Cardiac muscle cell (in vitro differentiated cells and primary cell): ENCODE results near the gene GABRG3. TPM values are rescaled to one million over a fixed set of nuclear protein-coding genes. Genes with fewer than 3 reads are reported as not detected.

ENCODE experiments used
- DNase-seq, 2 donors: peaks; one replicate each; pipeline versions ENCODE4 v3.0.0 to v3.0.0-alpha.2; 2010 to 2017; ENCODE audit warnings: low read depth in 1 of 2, low spot score in 1 of 2
- H3K27ac ChIP-seq: fragments of 200-600 bp; sonication (generic); 2 replicates; pipeline ENCODE4 v1.5.1; 2016
- H3K27me3 ChIP-seq: fragments of 200-600 bp; sonication (generic); 2 replicates; pipeline ENCODE4 v1.6.0; 2016; ENCODE audit warnings: control low read depth
- H3K36me3 ChIP-seq: fragments of 200-600 bp; sonication (generic); 2 replicates; pipeline ENCODE4 v1.5.1; 2016; ENCODE audit warnings: control low read depth
- H3K4me1 ChIP-seq: fragments of 200-600 bp; sonication (generic); 2 replicates; pipeline ENCODE4 v1.8.1; 2017; ENCODE audit warnings: low read depth, mild to moderate bottlenecking, mixed run types
- H3K4me3 ChIP-seq: fragments of 200-600 bp; sonication (generic); 2 replicates; pipeline ENCODE4 v1.5.1; 2016; ENCODE audit warnings: mild to moderate bottlenecking
- H3K9me3 ChIP-seq: fragments of 200-600 bp; sonication (generic); 2 replicates; pipeline ENCODE4 v1.5.1; 2017; ENCODE audit warnings: low read depth, mild to moderate bottlenecking, control low read depth
- polyA plus RNA-seq: library from polyadenylated mRNA; unstranded; fragments of >200 nt; fragmentation: Nextera tagmentation; extraction: Ambion mirVana; gene quantifications from 2 replicates; pipeline ENCODE4 v1.2.1, GENCODE V29; 2016
- total RNA-seq: library from RNA; depleted of rRNA; stranded (reverse); fragments of >200 nt; gene quantifications from 2 replicates; pipeline ENCODE4 v1.2.3, GENCODE V29; 2016
- TF ChIP-seq, protein P1 (sequence below): IDR thresholded peaks from 2 replicates; pipeline ENCODE4 v1.5.1; 2012; ENCODE audit warnings: low read depth, mild to moderate bottlenecking, low read length

GABRG3 gene
- total and polyA plus RNA-seq, 2 experiments from 2014 or later, result not detected

DNA sequence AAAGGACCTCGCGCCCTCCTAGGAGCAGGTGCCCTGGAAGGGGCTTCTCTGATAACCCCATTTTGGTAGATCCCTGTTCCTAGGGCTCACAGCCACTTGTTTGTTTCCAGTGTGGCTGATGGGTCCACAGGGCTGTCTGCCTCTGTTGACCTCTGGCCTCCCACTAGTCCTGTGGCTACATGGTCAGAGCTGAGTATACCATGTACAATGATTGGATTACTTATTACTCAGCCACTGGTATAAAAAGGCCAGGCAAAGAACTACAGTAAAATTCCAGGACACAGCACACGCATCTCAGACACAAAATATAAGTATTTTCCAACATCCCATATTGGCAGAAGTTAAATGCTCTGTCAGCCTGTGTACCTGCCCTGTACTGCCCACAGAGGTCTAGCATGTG, 277.3 kb downstream of the GABRG3 start:
- Histone ChIP-seq H3K36me3 (no peaks in the 10 kb centered on the region), H3K9me3 (no peaks in the 10 kb centered on the region), H3K27me3 (no peaks in the 10 kb centered on the region), H3K4me3 (no peak overlapping the region), H3K27ac (no peak overlapping the region), H3K4me1 (no peaks in the 10 kb centered on the region)
- no peak for DNase-seq
- TF ChIP-seq, protein P1, sequence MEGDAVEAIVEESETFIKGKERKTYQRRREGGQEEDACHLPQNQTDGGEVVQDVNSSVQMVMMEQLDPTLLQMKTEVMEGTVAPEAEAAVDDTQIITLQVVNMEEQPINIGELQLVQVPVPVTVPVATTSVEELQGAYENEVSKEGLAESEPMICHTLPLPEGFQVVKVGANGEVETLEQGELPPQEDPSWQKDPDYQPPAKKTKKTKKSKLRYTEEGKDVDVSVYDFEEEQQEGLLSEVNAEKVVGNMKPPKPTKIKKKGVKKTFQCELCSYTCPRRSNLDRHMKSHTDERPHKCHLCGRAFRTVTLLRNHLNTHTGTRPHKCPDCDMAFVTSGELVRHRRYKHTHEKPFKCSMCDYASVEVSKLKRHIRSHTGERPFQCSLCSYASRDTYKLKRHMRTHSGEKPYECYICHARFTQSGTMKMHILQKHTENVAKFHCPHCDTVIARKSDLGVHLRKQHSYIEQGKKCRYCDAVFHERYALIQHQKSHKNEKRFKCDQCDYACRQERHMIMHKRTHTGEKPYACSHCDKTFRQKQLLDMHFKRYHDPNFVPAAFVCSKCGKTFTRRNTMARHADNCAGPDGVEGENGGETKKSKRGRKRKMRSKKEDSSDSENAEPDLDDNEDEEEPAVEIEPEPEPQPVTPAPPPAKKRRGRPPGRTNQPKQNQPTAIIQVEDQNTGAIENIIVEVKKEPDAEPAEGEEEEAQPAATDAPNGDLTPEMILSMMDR, result no peak

DNA sequence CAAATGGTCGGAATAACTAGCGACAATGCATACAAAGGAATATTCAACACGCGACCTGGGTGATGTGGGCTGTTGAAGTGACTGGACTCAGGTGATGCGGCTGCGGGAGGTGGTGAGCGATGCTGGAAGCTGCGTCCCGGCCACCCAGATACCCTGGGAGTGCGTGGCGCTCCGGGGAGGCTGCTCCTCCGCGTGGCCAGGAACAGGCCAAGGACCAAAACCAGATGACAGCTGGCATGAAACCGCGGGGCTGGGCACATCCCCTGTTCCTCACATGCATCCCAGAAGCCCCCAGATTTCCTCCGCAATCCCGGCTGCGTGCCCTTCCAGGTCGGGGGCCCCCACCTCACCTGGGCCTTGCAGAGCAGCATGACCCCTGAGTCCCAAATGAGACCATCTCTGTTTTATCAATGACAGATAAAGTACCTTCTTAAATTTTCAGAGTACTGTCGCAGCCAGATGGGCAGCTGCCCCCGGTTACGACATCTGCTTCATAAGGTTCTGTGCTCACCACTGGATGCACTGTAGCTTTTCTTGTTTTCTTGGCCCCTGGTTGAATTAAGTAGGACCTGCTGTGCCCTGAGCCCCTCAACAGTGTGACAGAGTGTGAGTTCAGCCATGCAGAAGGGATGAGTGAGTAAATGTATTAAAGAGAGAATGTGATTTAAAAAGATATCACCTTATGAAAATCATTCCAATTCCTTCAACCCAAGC, 278.2 kb downstream of the GABRG3 start:
- H3K27me3 ChIP-seq, result no peaks in the 10 kb centered on the region
- H3K4me3 ChIP-seq, result no peak overlapping the region
- TF ChIP-seq, protein P1, result no peak
- H3K27ac ChIP-seq, result no peak overlapping the region
- DNase-seq, result no peak
- H3K36me3 ChIP-seq, result no peaks in the 10 kb centered on the region
- H3K4me1 ChIP-seq, result no peaks in the 10 kb centered on the region
- H3K9me3 ChIP-seq, result no peaks in the 10 kb centered on the region

DNA sequence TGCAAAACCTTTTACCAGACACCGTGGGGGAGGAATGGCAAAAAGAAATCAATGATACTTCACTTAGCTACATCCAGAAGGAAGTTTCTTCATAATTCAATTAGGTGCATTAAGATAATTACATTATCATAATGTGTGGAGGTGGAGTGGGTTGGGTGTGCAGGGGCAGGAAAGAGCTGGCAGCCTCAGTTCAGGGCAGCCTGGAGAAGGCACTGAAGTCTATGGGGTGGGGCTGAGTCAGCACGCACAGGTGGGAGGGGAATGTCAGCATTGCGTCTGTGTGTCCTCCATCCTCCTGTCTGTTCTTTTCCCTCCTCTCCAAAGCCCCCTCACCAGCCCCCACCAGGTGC, 278.8 kb downstream of the GABRG3 start:
- Histone ChIP-seq H3K36me3 (no peaks in the 10 kb centered on the region), H3K9me3 (no peaks in the 10 kb centered on the region), H3K4me3 (no peak overlapping the region), H3K27me3 (no peaks in the 10 kb centered on the region), H3K27ac (no peak overlapping the region), H3K4me1 (no peaks in the 10 kb centered on the region)
- DNase-seq, result no peak
- TF ChIP-seq, protein P1, result no peak

DNA sequence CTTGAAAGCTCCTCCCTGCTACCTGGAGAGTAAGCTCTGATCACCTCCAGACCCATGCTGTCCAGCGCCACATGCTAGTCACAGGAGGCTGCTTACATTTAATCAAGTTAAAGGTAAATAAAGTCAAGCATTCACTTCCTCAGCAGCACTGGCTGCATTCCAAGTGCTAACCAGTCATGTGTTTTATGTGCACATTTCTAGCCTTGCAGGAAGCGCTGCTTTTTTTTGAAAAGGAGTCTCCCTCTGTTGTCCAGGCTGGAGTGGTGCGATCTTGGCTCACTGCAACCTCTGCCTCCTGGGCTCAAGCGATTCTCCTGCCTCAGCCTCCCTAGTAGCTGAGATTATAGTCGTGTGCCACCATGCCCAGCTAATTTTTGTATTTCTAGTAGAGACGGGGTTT, 279.2 kb downstream of the GABRG3 start:
- Histone ChIP-seq H3K27me3 (no peaks in the 10 kb centered on the region), H3K9me3 (no peaks in the 10 kb centered on the region), H3K36me3 (no peaks in the 10 kb centered on the region), H3K27ac (no peak overlapping the region), H3K4me1 (no peaks in the 10 kb centered on the region), H3K4me3 (no peak overlapping the region)
- no peak for DNase-seq
- TF ChIP-seq, protein P1, result no peak

DNA sequence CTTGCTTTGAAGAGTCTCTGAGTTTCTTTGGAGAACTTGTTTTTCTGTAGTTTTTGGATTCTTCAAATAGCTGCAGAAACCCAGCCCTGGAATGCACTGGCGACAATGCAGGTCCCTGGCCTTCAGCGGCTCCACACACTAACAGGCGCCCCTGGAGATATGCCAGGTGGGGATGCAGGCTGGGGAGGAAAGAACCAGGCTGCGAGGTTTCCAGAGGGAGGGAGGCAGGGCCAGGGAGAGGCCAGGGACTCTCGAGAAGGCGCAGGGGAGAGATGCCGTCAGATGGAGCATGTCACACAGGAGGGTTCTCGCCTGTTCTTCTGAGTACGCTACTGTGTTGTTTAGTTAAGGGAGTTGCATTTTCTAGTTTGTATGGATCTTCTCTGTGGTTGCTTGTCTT, 283.1 kb downstream of the GABRG3 start:
- Histone ChIP-seq H3K36me3 (no peaks in the 10 kb centered on the region), H3K27me3 (no peaks in the 10 kb centered on the region), H3K4me1 (no peaks in the 10 kb centered on the region), H3K9me3 (no peaks in the 10 kb centered on the region), H3K27ac (no peak overlapping the region), H3K4me3 (no peak overlapping the region)
- no peak for DNase-seq
- TF ChIP-seq, protein P1, result no peak
